ENCODE measurements around the gene ITGA7. TPM values are rescaled to one million over a fixed set of nuclear protein-coding genes. Genes with fewer than 3 reads are reported as not detected.
A peak's percentile ranks its signal among the peaks of the same experiment; 100 is the strongest.

Gene ITGA7
- total RNA-seq, 8 experiments from 2014 or later = 0.92 to 26.2 (median 12.3) TPM

- Histone ChIP-seq H3K4me1 (replicated peaks in 1 of 2) (no peaks in the 10 kb centered on the region), H3K4me3 (no peak overlapping the region), H3K27ac (no peak overlapping the region)
- ATAC-seq (replicated peaks in 6 of 8) = no peak
- 54 to 100% (median 84%) methylated on average over 1 to 10 of the region's 16 CpGs; no CpG with 5 or more reads in 1 of the 10 experiments for WGBS, 10 experiments
- in situ Hi-C loops (cut with MboI; ENCODE audit: low pct_unique_long_range_greater_than_20kb in 2 of 9, low sequenced_read_pairs in 9 of 9, unreplicated experiment in 9 of 9) = no loop called here
Measured at GRCh38 chr12:55688716-55689655, 18.7 kb downstream of the ITGA7 start.

GRCh38 chr12:55687746-55688145, 20.0 kb downstream of the ITGA7 start:
- H3K4me3 ChIP-seq = no peak overlapping the region
- ATAC-seq (replicated peaks in 6 of 8) = no peak
- no peak overlapping the region for H3K27ac ChIP-seq
- no peaks in the 10 kb centered on the region for H3K4me1 ChIP-seq (replicated peaks in 1 of 2)
- in situ Hi-C loops (cut with MboI; ENCODE audit: low pct_unique_long_range_greater_than_20kb in 2 of 9, low sequenced_read_pairs in 9 of 9, unreplicated experiment in 9 of 9) = no loop called here

GRCh38 chr12:55686366-55687010, 21.2 kb downstream of the ITGA7 start:
- Histone ChIP-seq H3K4me1 (replicated peaks in 1 of 2) (no peaks in the 10 kb centered on the region), H3K4me3 (no peak overlapping the region), H3K27ac (no peak overlapping the region)
- in situ Hi-C loops (cut with MboI; ENCODE audit: low pct_unique_long_range_greater_than_20kb in 2 of 9, low sequenced_read_pairs in 9 of 9, unreplicated experiment in 9 of 9) = no loop called here
- no peak for ATAC-seq (replicated peaks in 6 of 8)
- 63 to 95% (median 82%) methylated on average over 1 to 5 of the region's 9 CpGs; no CpG with 5 or more reads in 4 of the 10 experiments for WGBS, 10 experiments

- Histone ChIP-seq H3K4me3 (no peak overlapping the region), H3K4me1 (replicated peaks in 1 of 2) (no peaks in the 10 kb centered on the region), H3K27ac (no peak overlapping the region)
- in situ Hi-C loops (cut with MboI; ENCODE audit: low pct_unique_long_range_greater_than_20kb in 2 of 9, low sequenced_read_pairs in 9 of 9, unreplicated experiment in 9 of 9) = no loop called here
- ATAC-seq (replicated peaks in 6 of 8) = no peak
- 0 to 93% (median 61%) methylated on average over 1 to 5 of the region's 5 CpGs; no CpG with 5 or more reads in 4 of the 10 experiments for WGBS, 10 experiments
Measured at GRCh38 chr12:55685671-55686070, 22.0 kb downstream of the ITGA7 start.

GRCh38 chr12:55684761-55685370, 22.8 kb downstream of the ITGA7 start:
- H3K4me3 ChIP-seq = no peak overlapping the region
- ATAC-seq (replicated peaks in 6 of 8) = no peak
- WGBS, 10 experiments = 60 to 100% (median 89%) methylated on average over 2 to 4 of the region's 20 CpGs; no CpG with 5 or more reads in 6 of the 10 experiments
- no peak overlapping the region for H3K27ac ChIP-seq
- in situ Hi-C loops (cut with MboI; ENCODE audit: low pct_unique_long_range_greater_than_20kb in 2 of 9, low sequenced_read_pairs in 9 of 9, unreplicated experiment in 9 of 9) = no loop called here
- H3K4me1 ChIP-seq (replicated peaks in 1 of 2) = no peaks in the 10 kb centered on the region

GRCh38 chr12:55683676-55684075, 24.0 kb downstream of the ITGA7 start:
- ATAC-seq (replicated peaks in 6 of 8) = no peak
- Histone ChIP-seq H3K4me3 (no peak overlapping the region), H3K27ac (no peak overlapping the region), H3K4me1 (replicated peaks in 1 of 2) (no peaks in the 10 kb centered on the region)
- in situ Hi-C loops (cut with MboI; ENCODE audit: low pct_unique_long_range_greater_than_20kb in 2 of 9, low sequenced_read_pairs in 9 of 9, unreplicated experiment in 9 of 9) = no loop called here
- 60 to 100% (median 80%) methylated on average over 1 to 7 of the region's 7 CpGs; no CpG with 5 or more reads in 3 of the 10 experiments for WGBS, 10 experiments

- no peaks in the 10 kb centered on the region for H3K4me1 ChIP-seq (replicated peaks in 1 of 2)
- no peak for ATAC-seq (replicated peaks in 6 of 8)
- H3K27ac ChIP-seq = no peak overlapping the region
- H3K4me3 ChIP-seq = no peak overlapping the region
- in situ Hi-C loops (cut with MboI; ENCODE audit: low pct_unique_long_range_greater_than_20kb in 2 of 9, low sequenced_read_pairs in 9 of 9, unreplicated experiment in 9 of 9) = no loop called here
- WGBS, 10 experiments = 47 to 97% (median 75%) methylated on average over 1 to 11 of the region's 13 CpGs
Measured at GRCh38 chr12:55682087-55682796, 25.5 kb downstream of the ITGA7 start.

- Histone ChIP-seq H3K27ac (no peak overlapping the region), H3K4me1 (replicated peaks in 1 of 2) (no peaks in the 10 kb centered on the region), H3K4me3 (no peak overlapping the region)
- peak in 5 of 8 experiments; percentile 37 to 93 (median 80) for ATAC-seq (replicated peaks in 6 of 8)
- in situ Hi-C loops (cut with MboI; ENCODE audit: low pct_unique_long_range_greater_than_20kb in 2 of 9, low sequenced_read_pairs in 9 of 9, unreplicated experiment in 9 of 9) = no loop called here
- 78 to 100% (median 88%) methylated on average over 1 to 6 of the region's 17 CpGs; no CpG with 5 or more reads in 6 of the 10 experiments for WGBS, 10 experiments
Measured at GRCh38 chr12:55681142-55682077, 26.3 kb downstream of the ITGA7 start.

- Histone ChIP-seq H3K4me1 (replicated peaks in 1 of 2) (no peaks in the 10 kb centered on the region), H3K27ac (no peak overlapping the region), H3K4me3 (no peak overlapping the region)
- in situ Hi-C loops (cut with MboI; ENCODE audit: low pct_unique_long_range_greater_than_20kb in 2 of 9, low sequenced_read_pairs in 9 of 9, unreplicated experiment in 9 of 9) = no loop called here
- no peak for ATAC-seq (replicated peaks in 6 of 8)
- 57 to 100% (median 82%) methylated on average over 1 to 4 of the region's 5 CpGs; no CpG with 5 or more reads in 3 of the 10 experiments for WGBS, 10 experiments
Measured at GRCh38 chr12:55679691-55680090, 28.0 kb downstream of the ITGA7 start.

GRCh38 chr12:55676707-55677106, 31.0 kb downstream of the ITGA7 start:
- ATAC-seq (replicated peaks in 6 of 8) = no peak
- WGBS, 10 experiments = 35 to 85% (median 57%) methylated on average over 4 to 6 of the region's 6 CpGs; no CpG with 5 or more reads in 1 of the 10 experiments

GRCh38 chr12:55675666-55676065, 32.0 kb downstream of the ITGA7 start:
- no peak overlapping the region for H3K27ac ChIP-seq
- no peaks in the 10 kb centered on the region for H3K4me1 ChIP-seq (replicated peaks in 1 of 2)
- H3K4me3 ChIP-seq = no peak overlapping the region
- 65 to 100% (median 82%) methylated on average over 1 to 7 of the region's 8 CpGs; no CpG with 5 or more reads in 2 of the 10 experiments for WGBS, 10 experiments
- no peak for ATAC-seq (replicated peaks in 6 of 8)
- in situ Hi-C loops (cut with MboI; ENCODE audit: low pct_unique_long_range_greater_than_20kb in 2 of 9, low sequenced_read_pairs in 9 of 9, unreplicated experiment in 9 of 9) = no loop called here

More at GRCh38 chr12:55676707-55677106, 31.0 kb downstream of the ITGA7 start:
- no peaks in the 10 kb centered on the region for H3K4me1 ChIP-seq (replicated peaks in 1 of 2)
- H3K27ac ChIP-seq = no peak overlapping the region
- no peak overlapping the region for H3K4me3 ChIP-seq
- in situ Hi-C loops (cut with MboI; ENCODE audit: low pct_unique_long_range_greater_than_20kb in 2 of 9, low sequenced_read_pairs in 9 of 9, unreplicated experiment in 9 of 9) = no loop called here

GRCh38 chr12:55673638-55674037, 34.1 kb downstream of the ITGA7 start:
- Histone ChIP-seq H3K27ac (no peak overlapping the region), H3K4me1 (replicated peaks in 1 of 2) (no peaks in the 10 kb centered on the region), H3K4me3 (no peak overlapping the region)
- ATAC-seq (replicated peaks in 6 of 8) = no peak
- in situ Hi-C loops (cut with MboI; ENCODE audit: low pct_unique_long_range_greater_than_20kb in 2 of 9, low sequenced_read_pairs in 9 of 9, unreplicated experiment in 9 of 9) = no loop called here
